Caco-2 (cell line): ENCODE data around the gene SLC17A4. TPM values are rescaled to one million over a fixed set of nuclear protein-coding genes. Genes with fewer than 3 reads are reported as not detected.

Experiments
- BruUV-seq: library from RNA; stranded (reverse); fragments of 400-500 nt; replicated peaks from 2 replicates; lab custom pipeline; 2021; lab: Mats Ljungman, UMichigan
- CTCF ChIA-PET: fragments of 300-600 bp; sonication (Branson Sonifier 250); formaldehyde crosslinking; loops from one replicate; lab custom pipeline; 2022; ENCODE audit warnings: antibody characterized with exemption; lab: Charles Lee
- POLR2A ChIA-PET: fragments of 300-600 bp; sonication (Branson Sonifier 250); formaldehyde crosslinking; loops from one replicate; lab custom pipeline; 2022; ENCODE audit warnings: antibody characterized with exemption; lab: Charles Lee
- DNase-seq, 2 experiments: peaks; one replicate each; pipeline versions ENCODE4 v3.0.0 to v3.0.0-alpha.2; 2020 to 2022
- H3K27me3 ChIP-seq: replicated peaks from 2 replicates; pipeline ENCODE4 v1.6.0; 2011; ENCODE audit warnings: low read length; ENCODE audit not compliant: control insufficient read depth, insufficient read depth
- H3K36me3 ChIP-seq: 2 replicates; pipeline ENCODE4 v1.5.1; 2011; ENCODE audit warnings: low read length; ENCODE audit not compliant: control insufficient read depth, insufficient read depth
- H3K4me1 ChIP-seq: fragments of 250-450 bp; sonication (Bioruptor Pico); 2 replicates; pipeline ENCODE4 v1.5.1; 2020; ENCODE audit warnings: mild to moderate bottlenecking
- H3K4me3 ChIP-seq: 2 replicates; pipeline ENCODE4 v1.5.1; 2011; ENCODE audit warnings: low read depth, mild to moderate bottlenecking, control low read depth, low read length
- H3K9me3 ChIP-seq: fragments of 250-450 bp; sonication (Bioruptor Pico); 2 replicates; pipeline ENCODE4 v1.5.1; 2020; ENCODE audit warnings: mild to moderate bottlenecking, moderate library complexity
- H3K27ac Mint-ChIP-seq: one replicate; pipeline ENCODE4 v1.8.0; 2022; ENCODE audit warnings: mixed read lengths; ENCODE audit not compliant: unreplicated experiment
- H3K27me3 Mint-ChIP-seq: one replicate; pipeline ENCODE4 v1.8.0; 2022; ENCODE audit warnings: mixed read lengths; ENCODE audit not compliant: insufficient read depth, unreplicated experiment
- H3K36me3 Mint-ChIP-seq: one replicate; pipeline ENCODE4 v1.8.0; 2022; ENCODE audit warnings: mild to moderate bottlenecking, mixed read lengths; ENCODE audit not compliant: insufficient read depth, unreplicated experiment
- H3K4me1 Mint-ChIP-seq: one replicate; pipeline ENCODE4 v1.8.0; 2022; ENCODE audit warnings: low read depth, mixed read lengths; ENCODE audit not compliant: unreplicated experiment
- H3K4me3 Mint-ChIP-seq: one replicate; pipeline ENCODE4 v1.8.0; 2022; ENCODE audit warnings: mild to moderate bottlenecking, moderate library complexity, mixed read lengths; ENCODE audit not compliant: unreplicated experiment
- H3K9me3 Mint-ChIP-seq: one replicate; pipeline ENCODE4 v1.8.0; 2022; ENCODE audit warnings: mixed read lengths; ENCODE audit not compliant: unreplicated experiment
- CTCF ChIP-seq, 2 experiments: fragments of 200-600 bp in 1 of 2; IDR thresholded peaks; 1 replicate in 1 of 2; 2 replicates in 1 of 2; pipeline versions ENCODE4 v1.5.1 to v1.8.0; 2011 to 2022; ENCODE audit warnings: antibody characterized with exemption in 1 of 2, control low read depth in 1 of 2, inconsistent platforms in 1 of 2, low read depth in 1 of 2, low read length in 1 of 2, mild to moderate bottlenecking in 1 of 2, moderate library complexity in 1 of 2; ENCODE audit not compliant: insufficient read depth in 1 of 2, severe bottlenecking in 1 of 2, unreplicated experiment in 1 of 2
- intact Hi-C: fragments of 100-400 bp; cut with micrococcal nuclease; formaldehyde crosslinking; loops from one replicate; pipeline ENCODE4 v1.10.0; 2022; ENCODE audit not compliant: unreplicated experiment
- total RNA-seq: library from RNA; stranded (reverse); gene quantifications from 2 replicates; pipeline ENCODE4 v1.2.3, GENCODE V29; 2022

SLC17A4 gene
- total RNA-seq, 1 experiment from 2014 or later = 0.36 TPM

- Mint-ChIP-seq H3K9me3 (no peaks in the 10 kb centered on the region), H3K27ac (no peak overlapping the region), H3K4me3 (no peak overlapping the region), H3K4me1 (peaks cover 14% of the 10 kb centered on the region), H3K36me3 (no peaks in the 10 kb centered on the region), H3K27me3 (peaks cover 13% of the 10 kb centered on the region)
- no peak for TF ChIP-seq CTCF (IDR thresholded peaks at IDR 0.05; ENCODE audit: insufficient read depth in 1 of 2, low read depth in 1 of 2, low read length in 1 of 2, severe bottlenecking in 1 of 2, unreplicated experiment in 1 of 2)
- Histone ChIP-seq H3K4me3 (no peak overlapping the region), H3K36me3 (no peaks in the 10 kb centered on the region), H3K9me3 (no peaks in the 10 kb centered on the region), H3K4me1 (peaks cover 19% of the 10 kb centered on the region), H3K27me3 (no peaks in the 10 kb centered on the region)
- intact Hi-C loops = no loop called here
- no peak for DNase-seq
- ChIA-PET POLR2A (no interaction called here), CTCF (no interaction called here)
- no TSS peak for BruUV-seq
These were observed 74.8 kb downstream of the SLC17A4 start for GRCh38 chr6:25829375-25829774.

- Mint-ChIP-seq H3K9me3 (no peaks in the 10 kb centered on the region), H3K36me3 (no peaks in the 10 kb centered on the region), H3K4me1 (peaks cover 14% of the 10 kb centered on the region), H3K27ac (no peak overlapping the region), H3K27me3 (peaks cover 8% of the 10 kb centered on the region), H3K4me3 (no peak overlapping the region)
- H3K4me3 ChIP-seq = no peak overlapping the region
- no peaks in the 10 kb centered on the region for H3K9me3 ChIP-seq
- POLR2A ChIA-PET = no interaction called here
- CTCF ChIA-PET = no interaction called here
- peaks cover 20% of the 10 kb centered on the region for H3K4me1 ChIP-seq
- DNase-seq = no peak
- no TSS peak for BruUV-seq
- no peak for TF ChIP-seq CTCF (IDR thresholded peaks at IDR 0.05; ENCODE audit: insufficient read depth in 1 of 2, low read depth in 1 of 2, low read length in 1 of 2, severe bottlenecking in 1 of 2, unreplicated experiment in 1 of 2)
- intact Hi-C loops = no loop called here
- H3K36me3 ChIP-seq = no peaks in the 10 kb centered on the region
- H3K27me3 ChIP-seq = no peaks in the 10 kb centered on the region
These were observed 75.9 kb downstream of the SLC17A4 start for GRCh38 chr6:25830458-25830857.

Other genes starting within 250 kb of the SLC17A4 start
- 7.7 and 11.7 TPM in 2 replicates for gene SCGN, start 102.5 kb upstream of the SLC17A4 start, total RNA-seq
- not detected in 2 replicates for gene SLC17A1, start 77.3 kb downstream of the SLC17A4 start, total RNA-seq
- not detected in 2 replicates for gene SLC17A3, start 119.5 kb downstream of the SLC17A4 start, total RNA-seq
- gene SLC17A2, start 175.9 kb downstream of the SLC17A4 start, total RNA-seq = not detected in 2 replicates
- gene TRIM38, start 208.1 kb downstream of the SLC17A4 start, total RNA-seq = 0.53 and 0.70 TPM in 2 replicates